ENCODE data around the gene ZNF3.
"Not testable (repeated sequence)": the region's sequence is repeated elsewhere in the genome, so short reads cannot be mapped to it uniquely, and the experiment has no call there.

ZNF3 gene

DNA sequence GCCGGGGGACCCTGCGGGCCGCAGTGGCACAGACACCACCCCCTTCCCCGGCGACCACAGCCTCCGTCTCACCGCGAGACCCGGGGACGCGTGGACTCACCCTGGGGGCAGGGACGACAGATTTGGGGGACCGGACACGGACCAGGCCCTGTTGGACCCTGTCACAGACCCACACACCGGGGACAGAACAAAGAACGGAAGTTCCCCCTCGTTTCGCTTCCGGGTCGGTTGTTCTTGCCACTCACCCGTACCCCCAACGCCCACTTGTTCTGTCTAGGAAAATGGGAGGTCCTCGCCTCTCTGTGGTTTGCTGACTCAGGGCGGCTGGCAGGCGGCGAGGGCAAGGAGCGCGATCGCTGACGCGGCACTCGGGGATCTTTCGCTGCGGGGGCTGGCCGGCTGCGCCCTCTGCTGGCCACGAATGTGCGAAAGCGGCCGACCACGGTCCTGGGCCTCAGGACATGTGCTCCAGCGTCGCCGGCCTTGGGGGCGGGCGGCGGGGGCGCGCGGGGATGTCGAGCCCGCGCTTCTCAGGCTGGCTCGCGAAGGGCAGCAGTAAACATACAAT is at the start of gene ZNF3:
Gene ZNF3 (minus strand): TSS at position 189 of the 568 bp plus-strand sequence. CDS start 4,366 bp downstream, outside the sequence.
- peak; percentile 99 for DNase-seq

- DNase-seq, result peak; percentile 75
Measured at GRCh38 chr7:100130608-100131453, 49.3 kb upstream of the ZNF3 start.

DNA sequence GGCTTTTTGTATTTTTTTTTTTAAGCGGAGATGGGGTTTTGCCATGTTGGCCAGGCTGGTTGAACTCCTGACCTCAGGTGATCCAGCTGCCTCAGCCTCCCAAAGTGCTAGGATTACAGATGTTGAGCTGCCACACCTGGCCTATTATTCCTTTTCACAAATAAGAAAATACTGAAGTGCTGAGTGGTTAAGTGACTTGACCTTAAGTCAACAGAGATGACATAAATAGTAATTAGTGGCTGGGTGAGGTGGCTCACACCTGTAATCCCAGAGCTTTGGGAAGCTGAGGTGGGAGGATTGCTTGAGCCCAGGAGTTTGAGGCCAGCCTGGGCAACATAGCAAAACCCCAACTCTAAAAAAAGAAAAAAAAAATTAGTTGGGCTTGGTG is 48.7 kb upstream of the ZNF3 start:
- not testable (repeated sequence) for DNase-seq

DNA sequence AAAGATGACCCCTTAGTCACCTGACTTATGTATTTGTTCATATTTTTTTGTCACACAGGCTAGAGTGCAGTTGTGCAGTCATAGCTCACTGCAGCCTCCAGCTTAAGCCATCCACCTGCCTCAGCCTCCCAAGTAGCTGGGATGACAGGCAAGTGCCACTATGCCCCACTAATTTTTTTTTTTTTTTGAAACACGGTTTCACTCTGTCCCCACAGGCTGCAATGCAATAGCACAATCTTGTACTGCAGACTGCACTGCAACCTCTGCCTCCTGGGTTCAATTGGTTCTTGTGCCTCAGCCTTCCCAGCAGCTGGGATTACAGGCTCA is 47.1 kb upstream of the ZNF3 start:
- DNase-seq, result no peak

DNA sequence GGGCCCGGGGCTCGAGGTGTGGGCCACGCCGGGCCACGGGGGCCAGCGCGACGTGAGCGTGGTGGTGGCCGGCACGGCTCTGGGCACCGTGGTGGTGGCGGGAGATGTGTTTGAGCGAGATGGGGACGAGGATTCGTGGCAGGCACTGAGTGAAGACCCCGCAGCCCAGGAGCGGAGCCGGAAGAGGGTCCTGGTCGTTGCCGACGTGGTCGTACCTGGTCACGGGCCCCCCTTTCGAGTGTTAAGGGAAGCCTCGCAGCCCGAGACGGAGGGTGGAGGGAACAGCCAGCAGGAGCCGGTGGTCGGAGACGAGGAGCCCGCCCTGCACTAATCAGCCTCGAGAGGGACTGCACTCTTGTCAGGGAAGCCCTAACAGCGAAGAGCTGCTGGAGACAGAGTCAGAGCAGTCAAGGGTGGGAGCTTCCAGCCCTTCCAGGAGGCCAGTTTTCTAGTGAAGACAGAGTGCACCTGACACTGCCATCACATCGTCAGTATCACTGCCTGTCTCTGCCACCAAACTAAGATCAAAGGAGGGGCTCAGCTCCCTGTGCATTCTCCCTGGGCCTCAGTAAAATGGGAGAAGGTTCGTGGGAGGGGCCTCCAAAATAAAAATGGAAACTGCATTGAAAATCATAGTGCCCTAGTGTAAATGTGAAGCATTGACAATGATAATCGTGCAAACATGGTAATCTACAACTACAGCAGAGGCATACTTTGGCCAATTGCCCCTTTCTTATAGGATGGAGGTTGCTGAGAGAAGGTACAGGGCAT is 46.5 kb upstream of the ZNF3 start:
- DNase-seq, result no peak

DNA sequence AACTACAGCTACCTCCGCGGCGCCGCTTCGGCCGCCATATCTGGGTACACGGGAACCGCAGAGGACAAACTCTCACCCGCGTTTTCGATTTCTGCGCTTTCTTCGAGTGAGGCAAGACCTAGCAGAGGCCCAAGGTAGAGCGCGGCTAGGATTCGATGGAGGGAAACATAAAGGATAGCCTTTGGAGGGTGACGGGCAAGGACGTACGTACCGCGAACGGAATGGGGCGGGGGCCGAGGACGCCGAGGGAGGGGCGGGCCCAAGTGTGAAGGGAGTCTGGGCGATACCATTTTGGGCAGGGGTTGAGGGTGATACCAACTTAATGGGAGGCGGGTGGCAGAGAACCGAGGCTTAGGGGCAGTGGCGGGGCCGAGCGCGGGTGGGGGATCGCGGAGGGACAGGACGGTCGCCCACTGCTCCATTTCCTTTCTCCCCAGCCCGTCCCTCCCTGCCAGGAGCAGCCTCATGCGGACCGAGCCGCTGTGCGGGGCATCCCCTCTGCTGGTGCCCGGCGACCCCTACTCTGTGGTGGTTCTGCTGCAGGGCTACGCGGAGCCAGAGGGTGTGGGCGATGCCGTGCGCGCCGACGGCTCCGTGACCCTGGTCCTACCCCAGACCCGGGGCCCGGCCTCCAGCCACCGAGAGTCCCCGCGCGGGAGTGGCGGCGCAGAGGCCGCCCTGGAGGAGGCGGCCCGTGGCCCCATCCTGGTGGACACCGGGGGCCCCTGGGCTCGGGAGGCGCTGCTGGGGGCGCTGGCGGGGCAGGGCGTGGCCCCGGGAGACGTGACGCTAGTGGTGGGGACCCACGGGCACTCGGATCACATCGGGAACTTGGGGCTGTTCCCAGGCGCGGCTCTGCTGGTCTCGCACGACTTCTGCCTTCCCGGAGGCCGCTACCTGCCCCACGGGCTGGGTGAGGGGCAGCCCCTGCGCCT is 45.7 kb upstream of the ZNF3 start, which contains the start of gene MBLAC1:
Gene MBLAC1 (plus strand): TSS at position 37 of the 935 bp plus-strand sequence. CDS start 429 bp downstream, at position 466.
- DNase-seq, result peak; percentile 94

- DNase-seq, result no peak
Measured at GRCh38 chr7:100126239-100126930, 44.9 kb upstream of the ZNF3 start.

DNA sequence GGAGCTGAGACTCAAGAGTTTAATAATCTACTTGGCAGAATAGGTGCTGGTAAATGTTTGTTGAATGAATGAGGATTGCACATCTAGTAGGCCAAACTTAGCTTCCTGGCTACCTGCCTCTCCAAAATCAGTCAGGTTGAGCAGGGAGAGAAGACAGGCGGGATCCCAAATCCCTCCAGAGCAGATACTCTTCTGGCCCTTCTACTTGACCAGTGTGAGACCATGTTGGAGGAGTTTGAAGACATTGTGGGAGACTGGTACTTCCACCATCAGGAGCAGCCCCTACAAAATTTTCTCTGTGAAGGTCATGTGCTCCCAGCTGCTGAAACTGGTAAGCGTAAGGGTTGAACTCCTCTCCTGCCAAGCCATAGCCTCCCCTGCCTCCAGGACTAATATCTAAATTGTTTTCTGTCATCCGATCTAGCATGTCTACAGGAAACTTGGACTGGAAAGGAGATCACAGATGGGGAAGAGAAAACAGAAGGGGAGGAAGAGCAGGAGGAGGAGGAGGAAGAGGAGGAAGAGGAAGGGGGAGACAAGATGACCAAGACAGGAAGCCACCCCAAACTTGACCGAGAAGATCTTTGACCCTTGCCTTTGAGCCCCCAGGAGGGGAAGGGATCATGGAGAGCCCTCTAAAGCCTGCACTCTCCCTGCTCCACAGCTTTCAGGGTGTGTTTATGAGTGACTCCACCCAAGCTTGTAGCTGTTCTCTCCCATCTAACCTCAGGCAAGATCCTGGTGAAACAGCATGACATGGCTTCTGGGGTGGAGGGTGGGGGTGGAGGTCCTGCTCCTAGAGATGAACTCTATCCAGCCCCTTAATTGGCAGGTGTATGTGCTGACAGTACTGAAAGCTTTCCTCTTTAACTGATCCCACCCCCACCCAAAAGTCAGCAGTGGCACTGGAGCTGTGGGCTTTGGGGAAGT is 43.0 kb upstream of the ZNF3 start:
- DNase-seq, result no peak

- DNase-seq, result no peak
Measured at GRCh38 chr7:100122568-100122967, 41.0 kb upstream of the ZNF3 start.

- DNase-seq, result no peak
Measured at GRCh38 chr7:100122067-100122466, 40.5 kb upstream of the ZNF3 start.

GRCh38 chr7:100120733-100121036 is 39.2 kb upstream of the ZNF3 start:
- DNase-seq, result no peak

- peak; percentile 87 for DNase-seq
Measured at GRCh38 chr7:100119970-100120732, 38.6 kb upstream of the ZNF3 start.

- DNase-seq, result peak; percentile 96
Measured at GRCh38 chr7:100119072-100119969, 37.8 kb upstream of the ZNF3 start, which contains the start of the genes CNPY4 and TAF6. Gene CNPY4 (plus strand): TSS chr7:100119634. CDS start chr7:100119745, 111 bp downstream. Gene TAF6 (minus strand): TSS chr7:100119358. CDS start chr7:100114209, 5,149 bp downstream.

DNA sequence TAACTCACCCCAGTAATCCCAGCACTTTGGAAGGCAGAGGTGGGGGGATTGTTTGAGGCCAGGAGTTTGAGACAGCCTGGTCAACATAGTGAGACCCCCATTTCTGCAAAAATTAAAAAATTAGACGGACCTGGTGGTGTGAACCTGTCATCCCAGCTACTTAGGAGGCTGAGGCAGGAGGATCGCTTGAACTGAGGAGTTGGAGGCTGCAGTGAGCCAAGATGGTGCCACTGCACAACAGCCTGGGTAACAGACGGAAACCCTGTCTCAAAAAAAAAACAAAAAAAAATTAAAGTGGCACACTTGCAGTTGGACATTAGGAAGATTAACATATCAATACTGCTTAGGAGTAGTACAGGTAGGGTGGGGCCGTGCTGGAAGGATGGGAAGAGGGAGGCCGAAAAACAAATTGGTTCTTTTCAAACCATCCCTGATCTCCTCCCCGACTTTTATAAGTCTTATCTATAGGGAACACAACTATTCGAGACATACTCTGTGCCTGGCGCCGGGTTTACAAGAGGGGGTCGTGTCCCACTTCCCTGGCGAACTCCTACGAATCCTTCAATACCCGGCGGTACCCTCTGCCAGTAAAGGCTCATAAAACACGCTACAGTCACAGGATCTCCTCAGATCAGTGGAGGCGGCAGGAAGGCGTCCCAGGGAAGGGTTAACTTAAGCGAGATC is 37.0 kb upstream of the ZNF3 start:
- DNase-seq, result no peak

DNA sequence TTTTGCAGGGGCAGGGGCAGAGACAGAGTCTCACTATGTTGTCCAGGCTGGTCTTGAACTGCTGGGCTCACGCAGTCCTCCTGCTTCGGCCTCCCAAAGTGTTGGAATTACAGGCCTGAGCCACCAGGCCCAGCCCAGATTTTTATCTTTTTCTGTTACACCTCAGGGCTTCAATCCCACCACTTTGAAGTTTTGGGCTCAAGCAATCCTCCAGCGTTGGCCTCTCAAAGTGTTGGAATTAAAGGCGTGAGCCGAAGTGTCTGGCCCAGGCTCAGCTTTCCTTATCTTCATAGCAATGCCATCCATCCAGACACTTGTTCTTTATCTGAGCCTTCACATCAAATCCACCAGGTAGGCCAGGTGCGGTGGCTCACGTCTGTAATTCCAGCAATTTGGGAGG is 33.5 kb upstream of the ZNF3 start:
- DNase-seq, result no peak

DNA sequence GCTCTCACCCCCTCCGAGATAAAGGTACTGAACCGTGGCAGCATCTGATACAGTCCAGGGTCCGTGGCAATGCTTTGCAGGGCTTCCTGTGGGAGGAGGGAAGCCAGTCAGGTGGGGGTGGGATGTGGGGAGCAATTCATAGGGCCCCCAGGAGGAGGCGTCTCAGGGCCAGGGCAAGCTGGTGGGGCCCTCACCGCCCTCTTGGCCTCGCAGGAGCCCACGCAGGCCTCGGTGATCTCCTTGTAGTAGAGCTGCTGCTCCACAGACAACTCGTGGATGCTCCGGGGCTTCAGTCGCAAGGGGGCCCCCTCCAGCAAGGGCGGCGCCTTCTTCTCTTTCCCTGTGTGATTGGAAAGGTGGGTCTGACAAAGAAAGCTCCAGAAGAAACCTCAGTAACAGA is 30.4 kb upstream of the ZNF3 start:
- no peak for DNase-seq

GRCh38 chr7:100111156-100111555 is 29.6 kb upstream of the ZNF3 start:
- DNase-seq, result no peak

DNA sequence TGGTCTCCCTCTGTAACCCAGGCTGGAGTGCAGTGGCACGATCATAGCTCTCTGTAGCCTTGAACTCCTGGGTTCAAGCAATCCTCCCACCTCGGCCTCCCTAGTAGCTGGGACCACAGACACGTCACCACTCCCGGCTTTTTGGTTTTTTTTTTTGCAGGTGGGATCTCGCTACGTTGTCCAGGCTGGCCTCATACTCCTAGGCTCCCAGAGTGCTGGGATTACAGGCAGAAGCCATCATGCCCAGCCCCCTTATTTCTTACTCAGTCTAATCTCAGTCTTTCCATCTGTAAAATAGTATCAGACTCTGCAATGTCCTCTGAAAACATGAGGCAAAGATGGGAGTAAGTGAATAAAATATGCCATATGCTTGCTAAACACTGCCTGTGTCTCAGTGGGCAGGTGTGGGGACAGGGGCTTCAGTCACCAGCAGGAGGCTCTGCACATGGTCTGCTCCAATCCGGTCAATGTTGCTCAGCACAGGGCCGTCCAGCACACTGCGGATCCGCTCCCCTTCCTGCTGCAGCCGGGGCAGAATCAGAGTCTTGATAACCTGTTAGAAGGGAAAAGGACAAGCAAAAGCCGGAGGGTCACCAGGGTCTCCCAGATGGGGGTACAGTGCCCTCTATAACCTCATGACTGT is 28.1 kb upstream of the ZNF3 start:
- no peak for DNase-seq
